T-helper 1 cell treated with Interleukin-12 subunit alpha and Interleukin-12 subunit beta and Interleukin-4 antibody, amounts not matched to agents 30 ng/mL and 1 ng/mL, for 36 hours (primary cell): ENCODE data around the gene GFI1B. TPM values are rescaled to one million over a fixed set of nuclear protein-coding genes. Genes with fewer than 3 reads are reported as not detected.

ENCODE experiments used
- total RNA-seq: library from RNA; stranded (reverse); gene quantifications from 2 replicates; pipeline ENCODE4 v1.2.3, GENCODE V29; 2022

The GFI1B gene
- total RNA-seq, 1 donor from 2014 or later = not detected

Other genes with a start within 250 kb of the GFI1B start
- 0.17 TPM in 1 of 2 replicates, not detected in the other for gene AK8, start 100.4 kb upstream of the GFI1B start, total RNA-seq
- 1.1 and 1.5 TPM in 2 replicates for gene SPACA9, start 99.8 kb upstream of the GFI1B start, total RNA-seq
- 41.0 and 43.3 TPM in 2 replicates for gene TSC1, start 34.1 kb upstream of the GFI1B start, total RNA-seq
- 70.8 and 72.5 TPM in 2 replicates for gene GTF3C5, start 52.3 kb downstream of the GFI1B start, total RNA-seq
- gene CEL, start 83.3 kb downstream of the GFI1B start, total RNA-seq = 1.5 and 1.8 TPM in 2 replicates
- 128 and 143 TPM in 2 replicates for gene RALGDS, start 142.5 kb downstream of the GFI1B start, total RNA-seq
- gene GBGT1, start 185.2 kb downstream of the GFI1B start, total RNA-seq = 14.3 and 15.4 TPM in 2 replicates
- not detected in 2 replicates for gene OBP2B, start 230.6 kb downstream of the GFI1B start, total RNA-seq